Liver (tissue), 3 donors: ENCODE results near the gene NT5C3A.

Experiments
- FOXA1 ChIP-seq: IDR thresholded peaks from 2 replicates; pipeline ENCODE4 v1.6.1; 2016; ENCODE audit warnings: antibody characterized with exemption
- GABPA ChIP-seq, 2 donors: IDR thresholded peaks in 1 of 2; conservative IDR thresholded peaks in 1 of 2; 2 replicates each; pipeline ENCODE4 v1.6.1; 2016; ENCODE audit warnings: antibody characterized with exemption in 2 of 2, mild to moderate bottlenecking in 1 of 2, moderate library complexity in 1 of 2
- HNF4A ChIP-seq, 2 donors: conservative IDR thresholded peaks; 2 replicates each; pipeline ENCODE4 v1.6.1; 2016; ENCODE audit warnings: antibody characterized with exemption in 2 of 2, mild to moderate bottlenecking in 2 of 2
- HNF4G ChIP-seq: IDR thresholded peaks from 2 replicates; pipeline ENCODE4 v1.6.1; 2016; ENCODE audit warnings: antibody characterized with exemption
- JUND ChIP-seq, 2 donors: IDR thresholded peaks; 2 replicates each; pipeline ENCODE4 v1.6.1; 2016; ENCODE audit warnings: antibody characterized with exemption in 2 of 2
- RAD21 ChIP-seq, 2 donors: IDR thresholded peaks; 2 replicates each; pipeline ENCODE4 v1.6.1; 2016; ENCODE audit warnings: antibody characterized with exemption in 2 of 2, mild to moderate bottlenecking in 2 of 2
- RXRA ChIP-seq, 2 donors: IDR thresholded peaks; 2 replicates each; pipeline ENCODE4 v1.6.1; 2017 to 2018; ENCODE audit warnings: antibody characterized with exemption in 2 of 2, mild to moderate bottlenecking in 1 of 2
- SP1 ChIP-seq: IDR thresholded peaks from 2 replicates; pipeline ENCODE4 v1.6.1; 2018; ENCODE audit warnings: antibody characterized with exemption, mild to moderate bottlenecking
- TAF1 ChIP-seq: conservative IDR thresholded peaks from 2 replicates; pipeline ENCODE4 v1.6.1; 2016; ENCODE audit warnings: antibody characterized with exemption, mild to moderate bottlenecking
- TF ChIP-seq, protein P1 (sequence below): IDR thresholded peaks from 2 replicates; pipeline ENCODE4 v1.6.1; 2016; ENCODE audit warnings: antibody characterized with exemption, mild to moderate bottlenecking
- TF ChIP-seq, protein P2 (sequence below): fragments of 150-350 bp; IDR thresholded peaks from 2 replicates; pipeline ENCODE4 v1.5.1; 2017; ENCODE audit warnings: improper control_type of control experiment, low read depth, low read length; ENCODE audit not compliant: missing input control
- TF ChIP-seq, protein P3 (sequence below): IDR thresholded peaks from 2 replicates; pipeline ENCODE4 v1.6.1; 2016; ENCODE audit warnings: antibody characterized with exemption
- TF ChIP-seq, protein P4 (sequence below): IDR thresholded peaks from 2 replicates; pipeline ENCODE4 v1.6.1; 2016; ENCODE audit warnings: antibody characterized with exemption
- TF ChIP-seq, protein P5 (sequence below): IDR thresholded peaks from 2 replicates; pipeline ENCODE4 v1.6.1; 2016; ENCODE audit warnings: antibody characterized with exemption
- donor health status: healthy.
- donor health status: healthy.

DNA sequence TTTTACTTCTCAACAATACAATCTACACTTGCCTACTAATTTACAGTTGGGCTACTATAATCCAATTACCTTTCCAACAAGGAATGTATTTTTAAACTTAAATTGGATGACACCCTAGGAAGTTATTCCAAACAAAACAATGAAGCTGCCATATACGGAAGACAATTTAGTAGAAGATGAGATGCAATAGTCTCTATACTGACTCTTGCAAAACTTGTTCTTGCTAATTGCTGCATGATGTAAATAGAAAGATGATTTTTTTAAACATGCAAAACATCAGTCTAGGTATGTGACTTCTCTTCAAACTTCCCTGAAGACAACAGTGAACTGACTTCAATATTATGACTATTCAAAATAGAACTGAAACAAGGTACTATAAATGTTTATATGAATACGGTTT is 17.6 kb downstream of the NT5C3A start:
- TF ChIP-seq, protein P1, sequence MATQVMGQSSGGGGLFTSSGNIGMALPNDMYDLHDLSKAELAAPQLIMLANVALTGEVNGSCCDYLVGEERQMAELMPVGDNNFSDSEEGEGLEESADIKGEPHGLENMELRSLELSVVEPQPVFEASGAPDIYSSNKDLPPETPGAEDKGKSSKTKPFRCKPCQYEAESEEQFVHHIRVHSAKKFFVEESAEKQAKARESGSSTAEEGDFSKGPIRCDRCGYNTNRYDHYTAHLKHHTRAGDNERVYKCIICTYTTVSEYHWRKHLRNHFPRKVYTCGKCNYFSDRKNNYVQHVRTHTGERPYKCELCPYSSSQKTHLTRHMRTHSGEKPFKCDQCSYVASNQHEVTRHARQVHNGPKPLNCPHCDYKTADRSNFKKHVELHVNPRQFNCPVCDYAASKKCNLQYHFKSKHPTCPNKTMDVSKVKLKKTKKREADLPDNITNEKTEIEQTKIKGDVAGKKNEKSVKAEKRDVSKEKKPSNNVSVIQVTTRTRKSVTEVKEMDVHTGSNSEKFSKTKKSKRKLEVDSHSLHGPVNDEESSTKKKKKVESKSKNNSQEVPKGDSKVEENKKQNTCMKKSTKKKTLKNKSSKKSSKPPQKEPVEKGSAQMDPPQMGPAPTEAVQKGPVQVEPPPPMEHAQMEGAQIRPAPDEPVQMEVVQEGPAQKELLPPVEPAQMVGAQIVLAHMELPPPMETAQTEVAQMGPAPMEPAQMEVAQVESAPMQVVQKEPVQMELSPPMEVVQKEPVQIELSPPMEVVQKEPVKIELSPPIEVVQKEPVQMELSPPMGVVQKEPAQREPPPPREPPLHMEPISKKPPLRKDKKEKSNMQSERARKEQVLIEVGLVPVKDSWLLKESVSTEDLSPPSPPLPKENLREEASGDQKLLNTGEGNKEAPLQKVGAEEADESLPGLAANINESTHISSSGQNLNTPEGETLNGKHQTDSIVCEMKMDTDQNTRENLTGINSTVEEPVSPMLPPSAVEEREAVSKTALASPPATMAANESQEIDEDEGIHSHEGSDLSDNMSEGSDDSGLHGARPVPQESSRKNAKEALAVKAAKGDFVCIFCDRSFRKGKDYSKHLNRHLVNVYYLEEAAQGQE = no peak
- no peak for TF ChIP-seq GABPA (IDR thresholded peaks at IDR 0.05 in 1 of 2, conservative IDR thresholded peaks at IDR 0.05 in 1 of 2)
- TF ChIP-seq, protein P2, sequence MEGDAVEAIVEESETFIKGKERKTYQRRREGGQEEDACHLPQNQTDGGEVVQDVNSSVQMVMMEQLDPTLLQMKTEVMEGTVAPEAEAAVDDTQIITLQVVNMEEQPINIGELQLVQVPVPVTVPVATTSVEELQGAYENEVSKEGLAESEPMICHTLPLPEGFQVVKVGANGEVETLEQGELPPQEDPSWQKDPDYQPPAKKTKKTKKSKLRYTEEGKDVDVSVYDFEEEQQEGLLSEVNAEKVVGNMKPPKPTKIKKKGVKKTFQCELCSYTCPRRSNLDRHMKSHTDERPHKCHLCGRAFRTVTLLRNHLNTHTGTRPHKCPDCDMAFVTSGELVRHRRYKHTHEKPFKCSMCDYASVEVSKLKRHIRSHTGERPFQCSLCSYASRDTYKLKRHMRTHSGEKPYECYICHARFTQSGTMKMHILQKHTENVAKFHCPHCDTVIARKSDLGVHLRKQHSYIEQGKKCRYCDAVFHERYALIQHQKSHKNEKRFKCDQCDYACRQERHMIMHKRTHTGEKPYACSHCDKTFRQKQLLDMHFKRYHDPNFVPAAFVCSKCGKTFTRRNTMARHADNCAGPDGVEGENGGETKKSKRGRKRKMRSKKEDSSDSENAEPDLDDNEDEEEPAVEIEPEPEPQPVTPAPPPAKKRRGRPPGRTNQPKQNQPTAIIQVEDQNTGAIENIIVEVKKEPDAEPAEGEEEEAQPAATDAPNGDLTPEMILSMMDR = no peak
- TF ChIP-seq RAD21 (IDR thresholded peaks at IDR 0.05) = no peak
- TF ChIP-seq TAF1 = no peak
- no peak for TF ChIP-seq JUND (IDR thresholded peaks at IDR 0.05)
- TF ChIP-seq, protein P3, sequence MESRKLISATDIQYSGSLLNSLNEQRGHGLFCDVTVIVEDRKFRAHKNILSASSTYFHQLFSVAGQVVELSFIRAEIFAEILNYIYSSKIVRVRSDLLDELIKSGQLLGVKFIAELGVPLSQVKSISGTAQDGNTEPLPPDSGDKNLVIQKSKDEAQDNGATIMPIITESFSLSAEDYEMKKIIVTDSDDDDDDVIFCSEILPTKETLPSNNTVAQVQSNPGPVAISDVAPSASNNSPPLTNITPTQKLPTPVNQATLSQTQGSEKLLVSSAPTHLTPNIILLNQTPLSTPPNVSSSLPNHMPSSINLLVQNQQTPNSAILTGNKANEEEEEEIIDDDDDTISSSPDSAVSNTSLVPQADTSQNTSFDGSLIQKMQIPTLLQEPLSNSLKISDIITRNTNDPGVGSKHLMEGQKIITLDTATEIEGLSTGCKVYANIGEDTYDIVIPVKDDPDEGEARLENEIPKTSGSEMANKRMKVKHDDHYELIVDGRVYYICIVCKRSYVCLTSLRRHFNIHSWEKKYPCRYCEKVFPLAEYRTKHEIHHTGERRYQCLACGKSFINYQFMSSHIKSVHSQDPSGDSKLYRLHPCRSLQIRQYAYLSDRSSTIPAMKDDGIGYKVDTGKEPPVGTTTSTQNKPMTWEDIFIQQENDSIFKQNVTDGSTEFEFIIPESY = no peak
- no peak for TF ChIP-seq HNF4G
- TF ChIP-seq, protein P4, sequence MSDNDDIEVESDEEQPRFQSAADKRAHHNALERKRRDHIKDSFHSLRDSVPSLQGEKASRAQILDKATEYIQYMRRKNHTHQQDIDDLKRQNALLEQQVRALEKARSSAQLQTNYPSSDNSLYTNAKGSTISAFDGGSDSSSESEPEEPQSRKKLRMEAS = no peak
- TF ChIP-seq, protein P5, sequence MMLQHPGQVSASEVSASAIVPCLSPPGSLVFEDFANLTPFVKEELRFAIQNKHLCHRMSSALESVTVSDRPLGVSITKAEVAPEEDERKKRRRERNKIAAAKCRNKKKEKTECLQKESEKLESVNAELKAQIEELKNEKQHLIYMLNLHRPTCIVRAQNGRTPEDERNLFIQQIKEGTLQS = no peak
- no peak for TF ChIP-seq RXRA (IDR thresholded peaks at IDR 0.05)
- no peak for TF ChIP-seq FOXA1
- TF ChIP-seq SP1 = no peak
- TF ChIP-seq HNF4A (conservative IDR thresholded peaks at IDR 0.05) = no peak
